Spleen (tissue), 11 donors: ENCODE results near the gene PLCB1. TPM values are rescaled to one million over a fixed set of nuclear protein-coding genes. Genes with fewer than 3 reads are reported as not detected.

Experiments used
- DNase-seq: peaks from one replicate; pipeline ENCODE4 v3.0.0-alpha.2; 2020
- H3K27ac ChIP-seq, 8 donors: fragments of 200-600 bp; sonication (generic) in 7 of 8; 1 replicate in 4 of 8; 2 replicates in 4 of 8; pipeline versions ENCODE4 v1.5.0 to v1.8.0; 2016 to 2021; ENCODE audit warnings: inconsistent platforms in 4 of 8, mild to moderate bottlenecking in 4 of 8, moderate library complexity in 1 of 8
- H3K27me3 ChIP-seq, 7 donors: fragments of 200-600 bp; sonication (generic) in 6 of 7; replicated peaks in 1 of 7; 1 replicate in 4 of 7; 2 replicates in 3 of 7; pipeline versions ENCODE4 v1.5.0 to v1.8.0; 2016 to 2021; ENCODE audit warnings: inconsistent platforms in 3 of 7, mild to moderate bottlenecking in 1 of 7
- H3K36me3 ChIP-seq, 6 donors: fragments of 200-600 bp; sonication (generic) in 5 of 6; 1 replicate in 4 of 6; 2 replicates in 2 of 6; pipeline versions ENCODE4 v1.5.0 to v1.8.0; 2016 to 2021; ENCODE audit warnings: inconsistent platforms in 2 of 6
- H3K4me1 ChIP-seq, 6 donors: fragments of 200-600 bp; sonication (generic) in 5 of 6; 1 replicate in 3 of 6; 2 replicates in 3 of 6; pipeline versions ENCODE4 v1.5.0 to v1.8.0; 2016 to 2021; ENCODE audit warnings: inconsistent platforms in 3 of 6
- H3K4me3 ChIP-seq, 8 donors: fragments of 200-600 bp; sonication (generic) in 7 of 8; 1 replicate in 4 of 8; 2 replicates in 4 of 8; pipeline versions ENCODE4 v1.5.0 to v1.8.0; 2016 to 2021; ENCODE audit warnings: inconsistent platforms in 4 of 8, mild to moderate bottlenecking in 4 of 8, moderate library complexity in 2 of 8
- H3K9me3 ChIP-seq, 8 donors: fragments of 200-600 bp; sonication (generic) in 7 of 8; 1 replicate in 4 of 8; 2 replicates in 4 of 8; pipeline versions ENCODE4 v1.5.0 to v1.8.0; 2016 to 2021; ENCODE audit warnings: inconsistent platforms in 4 of 8
- CTCF ChIP-seq, 11 experiments: fragments of 200-600 bp in 7 of 11; fragments of 450-650 bp in 4 of 11; sonication (generic) in 4 of 11; IDR thresholded peaks in 8 of 11; conservative IDR thresholded peaks in 3 of 11; 1 replicate in 7 of 11; 2 replicates in 4 of 11; pipeline versions ENCODE4 v1.4.0 to v1.8.0; 2016 to 2021; ENCODE audit warnings: antibody characterized with exemption in 11 of 11, inconsistent platforms in 4 of 11, mild to moderate bottlenecking in 1 of 11
- POLR2A ChIP-seq, 3 donors: fragments of 450-650 bp; IDR thresholded peaks; one replicate each; pipeline ENCODE4 v1.5.1; 2017; ENCODE audit warnings: antibody characterized with exemption in 3 of 3, mild to moderate bottlenecking in 1 of 3
- POLR2AphosphoS5 ChIP-seq, 3 donors: sonication (generic); formaldehyde crosslinking; IDR thresholded peaks; one replicate each; pipeline ENCODE4 v1.5.1; 2017; ENCODE audit warnings: antibody characterized with exemption in 3 of 3
- WGBS, 5 donors: extraction: QIAGEN DNeasy Blood & Tissue Kit in 3 of 5; methylation state at CpG; one replicate each; pipeline versions ENCODE4 v1.1.5 to v1.1.7; 2013 to 2018; 5-methylcytosine and 5-hydroxymethylcytosine counted together
- intact Hi-C: fragments of 100-400 bp; cut with DNase I; formaldehyde crosslinking; loops from one replicate; pipeline ENCODE4 v1.15.0; 2023; ENCODE audit warnings: low total_unique reads
- polyA plus RNA-seq, 3 donors: library from polyadenylated mRNA; stranded (reverse); fragments of 200-250 nt; gene quantifications; one replicate each; pipeline ENCODE4 v1.2.1, GENCODE V29; 2013
- total RNA-seq, 7 donors: library from RNA; depleted of rRNA in 3 of 7; stranded (reverse); fragments of >200 nt in 3 of 7; fragmentation: NEBNext Ultra II Directional in 4 of 7; extraction: Animal tissue kit (Norgen Biotek cat#: 25700) in 4 of 7; gene quantifications; one replicate each; pipeline versions ENCODE4 v1.1.0 to v1.2.1, GENCODE V29; 2016 to 2021
- donor health status: healthy with polysubstance abuse.
- donor health status: DM: no; HTN: no; CAD: no; lungs with moderate emphysema.
- donor health status: DM: no; HTN: no; CAD: no.
- donor health status: Bipolar disorder and iron deficiency.
- donor health status: healthy.
- donor health status: DM: no; HTN: no; CAD: no.
- donor health status: DM: yes; HTN: yes; CAD: no.

The PLCB1 gene
- total and polyA plus RNA-seq, 10 donors, result 1.0 to 33.7 (median 16.2) TPM

DNA sequence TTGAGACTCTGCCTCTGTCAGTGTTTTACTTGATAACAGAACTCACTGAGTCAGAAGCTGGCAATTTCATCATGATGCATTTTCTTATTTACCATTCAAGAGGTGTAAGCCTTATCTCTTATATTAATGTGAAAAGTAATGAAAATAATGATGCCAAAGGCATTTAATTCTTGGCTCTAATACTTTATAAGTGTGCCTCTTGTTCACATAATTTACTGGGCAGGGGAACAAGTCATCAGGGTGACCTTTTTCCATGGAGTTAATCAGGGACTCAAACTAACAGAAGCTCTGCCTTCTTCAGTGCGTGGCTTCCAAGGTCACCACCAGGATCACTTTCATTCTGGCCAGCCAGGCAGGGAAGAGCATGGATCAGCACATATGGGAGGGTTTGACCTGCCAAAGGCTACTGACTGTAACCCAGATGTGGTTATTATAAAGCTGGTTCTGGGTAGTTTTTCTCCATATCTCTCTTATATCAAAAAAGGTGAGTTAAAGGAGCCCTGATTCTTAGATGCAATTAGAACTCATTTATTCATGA is 5.2 kb upstream of the PLCB1 start:
- 46 to 93% (median 65%) methylated on average over 1 of the region's 1 CpG for WGBS, 5 donors

GRCh38 chr20:8127553-8128255 is 4.4 kb upstream of the PLCB1 start:
- intact Hi-C loops, result no loop called here
- Histone ChIP-seq H3K27ac (no peak overlapping the region), H3K4me3 (no peak overlapping the region), H3K36me3 (no peaks in the 10 kb centered on the region), H3K4me1 (peaks cover 0 to 15% (median 10%) of the 10 kb centered on the region in 6 donors), H3K9me3 (no peaks in the 10 kb centered on the region), H3K27me3 (peaks cover 0 to 22% (median 2%) of the 10 kb centered on the region in 7 donors)
- 71 to 79% (median 76%) methylated on average over 6 of the region's 6 CpGs for WGBS, 5 donors
- TF ChIP-seq POLR2A (IDR thresholded peaks at IDR 0.05), result no peak
- TF ChIP-seq CTCF (IDR thresholded peaks at IDR 0.05 in 8 of 11, conservative IDR thresholded peaks at IDR 0.05 in 3 of 11), result no peak
- TF ChIP-seq POLR2AphosphoS5 (IDR thresholded peaks at IDR 0.05), result no peak
- no peak for DNase-seq

More for the DNA sequence above, 5.2 kb upstream of the PLCB1 start:
- intact Hi-C loops, result no loop called here
- Histone ChIP-seq H3K36me3 (no peaks in the 10 kb centered on the region), H3K27ac (no peak overlapping the region), H3K4me3 (no peak overlapping the region), H3K9me3 (no peaks in the 10 kb centered on the region), H3K27me3 (peaks cover 0 to 14% (median 0%) of the 10 kb centered on the region in 7 donors), H3K4me1 (peaks cover 0 to 9% (median 7%) of the 10 kb centered on the region in 6 donors)
- TF ChIP-seq CTCF (IDR thresholded peaks at IDR 0.05 in 8 of 11, conservative IDR thresholded peaks at IDR 0.05 in 3 of 11) (no peak), POLR2A (IDR thresholded peaks at IDR 0.05) (no peak), POLR2AphosphoS5 (IDR thresholded peaks at IDR 0.05) (no peak)
- no peak for DNase-seq

DNA sequence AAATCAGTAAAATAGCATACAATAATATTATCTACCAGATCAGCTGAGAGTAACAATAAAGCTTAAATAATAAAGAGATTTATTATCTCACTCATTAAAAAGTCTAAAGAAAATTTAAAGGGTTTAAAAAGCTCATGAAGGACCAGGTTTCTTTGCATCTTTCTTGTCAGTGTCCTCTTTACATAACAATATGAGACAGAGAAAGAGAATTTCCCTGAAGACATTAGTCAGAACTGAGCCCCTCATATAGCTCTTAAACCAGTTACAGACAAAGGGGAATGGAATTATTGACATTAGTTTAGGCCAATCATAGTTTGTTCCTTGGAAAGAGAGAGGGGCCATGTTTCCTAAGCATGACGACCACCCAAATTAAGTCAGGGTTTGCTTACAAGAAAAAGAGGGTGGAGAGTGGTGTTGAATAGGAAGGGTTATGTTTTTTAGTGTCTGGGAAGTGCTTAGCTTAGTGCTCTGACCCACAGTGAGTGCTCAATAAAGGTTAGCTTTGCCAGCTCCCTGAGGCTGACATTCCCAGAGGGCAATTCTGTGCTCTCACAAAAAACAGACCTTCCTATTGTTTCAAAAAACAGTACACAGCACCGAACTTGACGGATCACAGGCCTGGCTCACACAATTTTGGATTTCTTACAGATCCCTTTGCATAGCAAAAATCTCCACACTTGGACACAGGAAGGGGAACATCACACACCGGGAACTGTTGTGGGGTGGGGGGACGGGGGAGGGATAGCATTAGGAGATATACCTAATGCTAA is 3.6 kb upstream of the PLCB1 start:
- no peak overlapping the region for H3K27ac ChIP-seq
- 80 to 92% (median 85%) methylated on average over 5 of the region's 5 CpGs for WGBS, 5 donors
- H3K4me1 ChIP-seq, result peaks cover 3 to 23% (median 17%) of the 10 kb centered on the region in 6 donors
- H3K9me3 ChIP-seq, result no peaks in the 10 kb centered on the region
- TF ChIP-seq POLR2AphosphoS5 (IDR thresholded peaks at IDR 0.05), result no peak
- no peak for TF ChIP-seq CTCF (IDR thresholded peaks at IDR 0.05 in 8 of 11, conservative IDR thresholded peaks at IDR 0.05 in 3 of 11)
- TF ChIP-seq POLR2A (IDR thresholded peaks at IDR 0.05), result no peak
- peaks cover 0 to 29% (median 4%) of the 10 kb centered on the region in 7 donors for H3K27me3 ChIP-seq
- intact Hi-C loops, result no loop called here
- no peak overlapping the region for H3K4me3 ChIP-seq
- H3K36me3 ChIP-seq, result no peaks in the 10 kb centered on the region
- DNase-seq, result no peak
